Activated naive CD4-positive, alpha-beta T cell (primary cell): Measurements from ENCODE around the gene TMPRSS3.

Source experiments
- DNase-seq, 4 experiments: peaks; one replicate each; lab custom pipeline; 2025; lab: John Stamatoyannopoulos, UW

TMPRSS3 gene

DNA sequence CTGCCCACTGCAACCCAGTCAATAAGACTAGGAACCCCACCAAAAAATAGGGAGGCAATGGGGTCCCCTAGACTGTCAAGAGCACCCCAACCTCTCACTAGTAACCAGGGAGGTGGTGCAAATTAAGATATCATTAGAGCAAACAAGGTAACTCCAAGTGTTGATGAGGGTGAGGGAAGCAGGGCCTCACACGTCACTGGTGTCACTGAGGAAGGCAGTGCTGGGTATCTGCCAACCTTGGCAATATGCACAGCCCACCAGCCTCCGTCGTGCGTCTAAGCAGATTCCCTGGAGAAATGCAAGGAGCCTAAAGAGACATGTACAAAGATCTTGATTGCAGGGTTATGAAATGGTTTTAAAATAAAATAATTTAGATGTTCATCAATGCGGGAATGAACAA, 11.6 kb upstream of the TMPRSS3 start:
- DNase-seq: no peak

DNA sequence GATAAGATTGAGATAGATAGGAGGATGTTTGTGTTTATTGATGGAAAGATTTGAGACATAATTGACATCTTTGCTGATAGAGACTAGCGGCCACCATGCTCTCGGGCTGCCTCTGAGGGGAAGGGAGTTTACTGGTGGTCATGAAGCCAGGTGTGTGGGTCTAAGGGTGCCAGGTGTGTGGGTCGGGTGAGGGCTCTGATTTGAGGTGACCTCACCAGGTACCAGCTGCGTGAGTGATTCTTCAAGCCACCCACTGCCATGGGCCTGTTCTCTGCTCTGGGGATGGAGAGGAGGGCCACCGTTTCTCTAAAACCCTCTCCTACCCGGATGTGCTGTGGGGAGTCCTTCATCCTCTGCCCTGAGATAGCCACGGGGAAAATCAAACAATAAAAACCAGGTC, 11.0 kb upstream of the TMPRSS3 start:
- no peak for DNase-seq

DNA sequence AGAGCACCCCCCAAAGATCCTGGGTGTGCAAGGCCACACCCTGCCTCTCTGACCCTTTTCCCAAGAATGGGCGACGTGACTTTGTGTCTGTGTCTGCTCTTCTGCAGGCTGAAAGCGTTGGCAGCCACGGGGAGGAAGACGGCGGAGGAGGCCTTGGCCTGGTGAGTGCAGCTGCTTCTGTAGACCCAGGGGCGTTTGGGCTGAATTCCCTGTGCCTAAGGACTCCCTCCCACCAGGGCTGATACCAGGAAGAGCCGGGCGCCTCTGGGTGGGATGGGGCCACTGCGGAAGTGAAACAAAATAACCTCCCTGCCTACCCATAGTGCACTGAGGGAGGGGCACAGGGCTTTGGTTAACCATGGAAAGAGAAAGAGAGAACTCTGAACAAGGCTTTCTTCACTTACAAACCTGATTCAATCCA, 10.4 kb upstream of the TMPRSS3 start:
- no peak for DNase-seq

DNA sequence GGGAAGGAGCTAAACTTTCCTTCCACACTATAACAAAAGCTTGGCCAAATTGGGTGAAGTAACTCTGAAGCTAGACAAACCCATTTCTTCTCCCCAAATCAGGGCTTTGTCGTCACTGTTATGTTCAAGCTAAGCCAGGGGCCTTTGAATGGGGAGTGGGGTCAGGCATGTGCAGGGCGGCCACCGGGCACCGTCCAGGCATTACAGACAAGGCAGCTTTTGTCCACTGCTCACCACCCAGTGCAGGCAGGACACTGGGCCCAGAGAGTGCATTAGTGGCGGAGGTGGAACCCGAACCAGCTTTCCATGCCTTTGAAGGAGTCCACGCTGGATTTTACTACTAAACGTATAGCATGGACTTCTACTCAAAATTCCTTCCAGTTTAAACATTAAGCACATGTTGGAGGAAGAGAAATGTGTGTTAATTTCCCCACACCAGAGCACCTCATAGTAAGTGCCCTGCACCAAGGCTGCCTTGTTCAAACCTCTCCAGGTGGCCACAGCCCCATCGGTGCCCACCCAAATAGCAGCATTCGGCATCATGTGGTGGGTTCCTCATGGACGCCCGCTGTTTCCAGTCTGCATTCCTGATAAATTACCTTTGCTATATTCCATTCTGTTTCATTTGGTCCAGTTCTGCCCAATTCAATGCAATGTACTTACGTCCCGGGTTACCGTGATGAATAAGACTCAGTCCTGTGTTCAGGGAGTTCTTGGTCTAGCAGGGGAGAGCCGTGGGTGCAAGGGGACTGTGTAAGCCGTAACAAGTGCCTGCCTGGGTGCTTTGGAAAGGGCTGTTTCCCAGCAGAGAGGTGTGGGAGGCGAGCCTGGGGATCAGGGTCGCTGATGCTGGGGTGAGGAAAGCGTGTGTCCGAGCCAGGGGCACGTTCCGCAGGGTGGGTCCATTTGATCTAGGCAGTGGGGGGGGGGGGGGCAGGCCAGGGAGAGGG, 9.5 kb upstream of the TMPRSS3 start:
- DNase-seq: no peak

DNA sequence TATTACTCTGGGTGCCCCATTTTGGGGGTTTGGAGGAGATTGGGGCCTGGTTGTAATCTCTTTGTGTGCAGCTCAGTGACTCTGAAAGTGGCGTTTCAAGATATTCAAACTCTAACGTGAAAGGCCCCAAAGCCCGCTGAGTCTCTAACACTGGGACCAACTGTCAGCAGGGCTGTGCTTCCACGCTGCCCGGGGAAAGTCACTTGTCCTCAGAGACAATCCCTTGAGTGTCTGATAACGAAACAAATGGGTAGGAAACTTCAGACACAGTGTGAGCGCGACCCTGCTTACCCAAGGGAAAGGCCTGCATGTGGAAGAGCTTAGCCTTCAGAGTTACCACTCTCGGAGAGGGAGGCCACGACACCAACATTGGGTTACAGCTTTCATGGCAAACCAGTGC, 8.7 kb upstream of the TMPRSS3 start:
- DNase-seq: no peak

DNA sequence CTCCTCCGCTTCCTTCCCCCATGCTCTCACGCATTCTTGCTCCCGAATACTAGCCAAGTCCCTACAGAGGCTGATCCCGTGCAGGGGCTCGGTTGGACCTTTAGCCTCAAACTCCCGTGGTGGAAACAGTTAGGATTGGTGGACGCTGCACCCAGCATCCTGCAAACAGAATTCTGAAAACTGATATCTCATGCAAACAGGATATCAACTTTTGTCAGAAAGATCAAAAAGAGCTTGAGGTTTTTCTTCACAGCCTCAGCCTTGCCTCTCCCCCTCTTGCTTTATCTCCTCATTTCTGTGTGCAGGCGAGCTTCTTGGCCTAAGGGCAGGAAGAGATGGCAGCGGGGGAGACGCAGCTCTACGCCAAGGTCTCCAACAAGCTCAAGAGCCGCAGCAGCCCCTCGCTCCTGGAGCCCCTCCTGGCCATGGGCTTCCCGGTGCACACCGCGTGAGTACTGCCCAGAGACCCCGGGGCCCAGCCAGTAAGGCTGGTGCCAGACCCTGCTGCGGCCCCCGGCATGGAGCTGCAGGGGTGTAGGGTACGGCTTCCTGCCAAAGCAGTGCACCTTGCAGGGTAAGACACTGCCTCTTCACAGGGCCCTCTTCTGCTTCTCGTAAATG, 7.9 kb upstream of the TMPRSS3 start, which contains the start of gene UBASH3A:
TSS of gene UBASH3A (plus strand) at position 292 of the 621 bp plus-strand sequence. CDS start at position 336, 44 bp downstream.
- peak in 2 of 4 experiments; percentile 27 to 29 for DNase-seq

DNA sequence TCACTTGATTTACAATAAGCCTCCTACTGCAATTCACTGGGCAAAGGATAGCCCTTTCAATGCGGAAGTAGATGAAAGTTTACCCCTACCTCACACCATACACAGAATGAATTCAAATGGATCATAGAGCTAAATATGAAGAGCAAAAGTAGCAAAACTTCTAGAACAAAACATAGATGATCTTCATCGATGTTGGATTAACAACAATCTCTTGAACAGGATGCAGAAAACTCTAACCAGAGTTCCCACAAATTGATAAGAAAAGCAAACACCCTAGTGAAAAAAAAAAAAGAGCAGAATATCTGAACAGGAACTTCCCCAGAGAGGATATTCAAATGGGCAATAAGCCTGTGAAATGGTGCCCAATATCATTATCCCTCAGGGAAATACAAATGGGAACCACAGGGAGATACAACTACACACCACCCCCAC, 6.0 kb upstream of the TMPRSS3 start:
- no peak for DNase-seq

DNA sequence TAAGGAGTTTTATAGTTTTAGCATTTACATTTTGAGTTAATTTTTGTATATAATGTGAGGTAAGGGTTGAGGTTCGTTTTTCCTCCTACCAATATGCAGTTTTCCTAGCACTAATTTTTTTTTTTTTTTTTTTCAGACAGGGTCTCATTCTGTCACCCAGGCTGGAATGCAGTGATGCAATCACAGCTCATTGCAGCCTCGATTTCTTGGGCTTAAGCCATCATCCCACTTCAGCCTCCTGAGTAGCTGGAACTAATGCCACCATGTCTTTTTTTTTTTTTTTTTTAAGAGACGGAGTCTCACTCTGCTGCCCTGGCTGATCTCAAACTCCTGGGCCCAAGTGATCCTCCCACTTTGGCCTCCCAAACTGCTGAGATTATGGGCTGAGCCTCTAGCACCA, 5.3 kb upstream of the TMPRSS3 start:
- DNase-seq: no peak

DNA sequence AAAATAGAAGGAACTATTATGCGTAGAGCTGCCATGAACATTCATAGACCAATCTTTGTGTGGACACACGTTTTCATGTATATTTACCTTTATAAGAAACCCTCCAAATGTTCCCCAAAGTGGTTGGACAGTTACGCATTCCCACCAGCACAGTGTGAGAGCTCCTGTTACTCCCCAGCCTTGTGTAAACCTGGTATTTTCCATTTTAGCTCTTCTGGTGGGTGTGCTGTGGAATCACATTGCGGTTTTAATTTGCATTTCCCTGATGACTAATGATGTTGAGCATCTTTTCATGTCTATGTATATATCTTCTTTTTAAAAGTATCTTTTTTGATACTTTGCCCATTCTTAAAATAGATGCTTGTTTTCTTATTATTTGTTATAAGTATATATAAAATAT, 4.7 kb upstream of the TMPRSS3 start:
- DNase-seq: no peak

DNA sequence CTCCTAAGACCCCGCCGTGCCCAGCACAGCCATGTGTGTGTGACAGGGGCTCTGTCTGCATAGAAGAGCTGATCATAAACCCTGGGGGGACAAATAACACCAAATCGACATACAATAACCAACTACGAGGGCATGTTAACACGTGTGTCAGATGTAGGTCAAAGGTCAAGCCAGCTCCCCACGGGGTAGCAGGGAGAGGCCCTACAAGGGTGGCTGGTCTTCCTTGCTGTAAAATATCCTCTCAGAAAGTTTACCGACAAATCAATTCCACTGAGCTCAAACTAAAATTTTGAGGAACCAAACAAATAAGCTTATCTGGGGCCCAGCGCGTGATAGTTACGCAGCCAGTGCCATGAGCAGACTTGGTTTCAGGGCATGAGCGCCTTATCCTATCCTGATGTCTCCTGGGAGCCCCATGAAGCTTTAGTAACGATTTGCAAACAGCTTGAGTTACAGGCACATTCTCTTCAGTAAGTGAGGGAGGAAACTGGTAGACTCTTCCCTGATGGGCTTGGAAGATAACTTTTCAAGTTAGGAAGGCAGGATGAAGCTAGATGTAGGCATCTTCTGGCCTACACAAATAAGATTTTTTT, 2.7 kb upstream of the TMPRSS3 start:
- no peak for DNase-seq

DNA sequence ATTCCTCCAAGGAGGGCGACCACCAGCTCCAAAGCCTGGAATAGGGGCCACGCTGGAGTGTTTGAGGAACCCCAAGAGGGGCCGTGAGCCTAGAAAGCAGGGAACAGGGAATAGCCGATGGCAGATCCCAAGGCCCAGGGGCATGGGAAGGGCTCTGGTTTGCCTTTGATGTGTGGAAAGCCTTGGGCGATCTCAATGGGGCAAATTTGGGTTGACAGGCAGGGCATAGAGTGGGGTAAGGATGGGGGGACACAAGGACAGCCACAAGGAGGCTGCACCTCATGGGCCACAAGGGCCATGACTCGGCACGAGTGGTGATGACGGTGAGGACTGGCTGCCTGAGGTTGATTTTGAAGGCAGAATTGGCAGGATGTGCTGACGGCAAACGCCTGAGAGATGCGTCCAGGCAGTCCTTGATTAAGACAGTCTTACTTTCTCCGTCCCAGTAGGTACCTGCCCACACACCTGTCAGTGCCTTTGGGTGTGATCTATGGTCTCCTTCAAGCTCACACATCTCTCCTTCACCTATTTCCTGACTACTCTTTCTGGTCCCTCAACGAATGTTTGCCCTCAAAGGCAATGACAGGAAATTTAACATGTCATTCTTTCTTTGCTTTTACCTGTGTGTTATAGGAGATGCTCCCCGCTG, 2.0 kb upstream of the TMPRSS3 start:
- no peak for DNase-seq

DNA sequence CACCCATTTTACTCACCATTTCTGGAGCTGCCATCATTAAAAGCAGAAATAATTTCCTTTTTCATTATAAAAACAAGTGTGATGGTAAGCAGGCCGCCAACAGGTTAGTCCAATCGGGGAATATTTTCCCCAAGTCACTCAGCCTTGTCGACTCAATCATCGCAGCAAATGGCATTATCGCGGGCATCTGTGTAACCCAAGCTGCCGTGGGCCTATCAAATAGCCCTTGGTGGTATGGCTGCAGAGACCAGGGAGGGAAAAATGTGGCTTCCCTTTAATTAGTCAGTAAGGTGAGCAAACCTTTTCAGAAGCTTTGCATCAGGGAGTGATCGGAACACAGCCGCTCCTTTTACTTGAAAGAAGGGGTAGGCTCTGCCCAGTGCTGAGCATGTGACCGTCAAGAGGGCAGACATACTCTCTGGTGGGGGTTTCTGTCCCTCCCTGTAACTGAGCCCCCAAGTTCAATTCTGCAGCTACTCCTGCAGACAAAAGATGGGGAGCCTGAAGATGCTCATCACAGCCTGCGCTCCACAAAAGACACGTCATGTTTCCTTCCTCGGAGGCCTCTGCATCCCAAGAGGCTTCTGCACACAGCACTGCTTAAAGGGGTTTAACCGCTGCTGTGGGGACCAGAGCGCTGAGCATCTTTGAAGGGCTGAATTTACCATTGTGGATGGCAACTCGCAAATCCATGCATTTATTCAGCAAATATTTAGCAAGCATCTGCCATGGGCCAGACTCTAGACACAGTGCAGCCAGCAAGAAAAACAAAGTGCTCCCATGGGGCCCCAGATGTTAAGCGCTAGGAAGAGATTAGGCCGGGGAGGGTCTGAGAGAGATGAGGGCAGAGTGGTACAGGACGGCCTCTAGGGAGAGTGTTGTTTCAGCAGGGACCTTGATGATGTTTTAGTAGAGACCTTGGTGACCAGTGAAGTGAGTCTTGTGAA, 1.2 kb upstream of the TMPRSS3 start:
- DNase-seq: no peak

DNA sequence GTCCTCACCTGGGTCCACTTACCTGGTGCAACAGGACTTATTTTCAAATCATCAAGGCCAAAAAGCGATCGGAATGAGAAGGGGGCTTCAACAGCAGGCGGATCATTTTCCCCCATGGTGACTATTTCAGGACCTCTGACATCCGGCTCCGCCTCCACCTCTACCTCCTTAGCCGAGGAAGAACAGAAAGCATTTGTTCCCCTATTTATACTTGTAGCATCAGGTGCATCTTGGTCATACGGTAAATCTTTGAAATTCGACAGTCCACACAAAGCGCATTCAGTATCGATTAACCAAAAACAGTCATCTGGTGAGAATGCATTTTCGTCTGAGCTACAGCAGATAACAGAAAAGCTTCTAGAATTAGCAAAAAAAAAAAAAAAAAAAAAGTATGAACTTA, 550 bp downstream of the TMPRSS3 start:
- no peak for DNase-seq

DNA sequence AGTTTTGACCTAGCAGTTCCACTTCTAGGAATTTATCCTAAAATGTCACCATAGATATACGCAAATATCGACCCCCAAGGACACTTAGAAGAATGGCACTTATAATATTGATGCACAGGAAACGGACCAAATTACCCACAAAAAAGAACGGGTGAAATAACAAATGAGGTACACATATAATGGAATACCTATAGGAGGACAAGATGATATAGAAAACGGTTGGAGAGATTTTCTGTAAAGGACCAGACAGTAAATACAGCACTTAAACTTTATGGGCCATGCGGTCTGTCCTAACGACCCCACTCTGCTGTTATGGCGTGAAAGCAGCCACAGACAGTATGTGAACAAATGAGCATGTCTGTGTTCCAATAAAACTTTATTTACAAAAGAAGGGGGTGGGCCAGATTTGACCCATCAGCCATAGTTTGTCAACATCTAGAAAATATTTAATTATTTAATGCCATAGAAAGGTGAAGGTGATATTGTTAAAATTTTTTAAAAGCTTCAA, 2.4 kb downstream of the TMPRSS3 start:
- no peak for DNase-seq

DNA sequence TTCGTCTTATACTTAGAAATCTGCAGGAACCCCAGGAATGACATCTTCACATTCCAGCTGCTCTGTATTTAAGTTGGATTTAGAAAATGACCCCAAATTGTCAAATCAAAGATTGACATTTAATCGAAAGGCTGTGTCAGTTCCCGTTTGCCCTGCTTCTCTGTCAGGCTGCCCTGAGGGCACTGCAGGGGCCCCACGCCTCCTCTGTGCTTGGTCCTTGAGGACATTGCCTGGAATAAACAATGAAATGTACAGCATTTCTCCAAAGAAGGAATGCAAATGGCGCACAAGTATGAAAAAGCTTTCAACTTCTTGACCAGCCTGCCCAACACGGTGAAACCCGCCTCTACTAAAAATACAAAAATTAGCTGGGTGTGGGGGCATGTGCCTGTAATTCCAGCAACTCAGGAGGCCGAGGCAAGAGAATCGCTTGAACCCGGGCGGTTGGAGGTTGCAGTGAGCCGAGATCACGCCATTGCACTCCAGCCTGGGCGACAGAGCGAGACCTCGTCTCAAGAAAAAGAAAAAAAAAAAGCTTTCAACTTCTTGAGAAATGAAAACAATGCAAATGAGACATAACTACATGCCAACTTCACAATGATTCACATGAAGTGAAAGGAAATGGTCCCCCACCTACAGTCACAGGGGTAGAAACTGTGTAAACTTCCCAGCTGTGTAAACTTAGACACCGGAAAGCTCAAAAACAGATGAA, 3.0 kb downstream of the TMPRSS3 start:
- DNase-seq: no peak

DNA sequence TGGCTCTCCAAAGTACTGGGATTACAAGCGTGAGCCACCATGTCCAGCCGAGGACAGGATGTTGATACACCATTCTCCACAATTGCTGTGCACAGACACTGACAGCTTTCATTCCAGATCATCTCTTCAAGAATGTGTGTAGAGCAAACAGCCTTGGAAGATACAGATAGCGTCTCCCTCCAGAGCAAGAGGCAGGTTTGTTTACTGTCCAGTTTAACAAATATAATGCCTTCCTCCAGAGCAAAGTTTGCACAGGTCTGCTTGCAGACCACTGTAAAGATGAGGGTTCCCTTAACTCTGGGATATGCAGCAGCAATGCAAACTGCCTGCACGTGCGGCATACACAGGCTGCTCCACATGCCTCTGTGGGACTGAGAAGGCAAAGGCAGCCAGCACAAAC, 4.6 kb downstream of the TMPRSS3 start:
- DNase-seq: no peak

DNA sequence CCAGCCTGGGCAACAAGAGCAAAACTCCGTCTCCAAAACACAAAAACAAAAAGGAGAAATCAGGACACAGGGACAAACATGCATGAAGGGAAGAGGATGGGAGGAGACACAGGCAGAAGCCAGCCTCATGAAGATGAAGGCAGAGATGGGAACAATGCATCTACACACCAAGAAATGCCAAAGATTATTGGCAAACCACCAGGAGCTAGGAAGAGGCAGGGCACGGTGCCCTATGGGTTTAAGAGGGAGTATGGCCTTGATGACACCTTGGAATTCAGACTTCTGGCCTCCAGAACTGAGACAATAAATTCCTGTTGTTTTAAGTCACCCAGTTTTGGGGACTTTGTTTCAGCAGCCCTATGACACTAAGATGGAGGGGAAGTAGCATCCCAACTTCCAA, 5.2 kb downstream of the TMPRSS3 start:
- no peak for DNase-seq

DNA sequence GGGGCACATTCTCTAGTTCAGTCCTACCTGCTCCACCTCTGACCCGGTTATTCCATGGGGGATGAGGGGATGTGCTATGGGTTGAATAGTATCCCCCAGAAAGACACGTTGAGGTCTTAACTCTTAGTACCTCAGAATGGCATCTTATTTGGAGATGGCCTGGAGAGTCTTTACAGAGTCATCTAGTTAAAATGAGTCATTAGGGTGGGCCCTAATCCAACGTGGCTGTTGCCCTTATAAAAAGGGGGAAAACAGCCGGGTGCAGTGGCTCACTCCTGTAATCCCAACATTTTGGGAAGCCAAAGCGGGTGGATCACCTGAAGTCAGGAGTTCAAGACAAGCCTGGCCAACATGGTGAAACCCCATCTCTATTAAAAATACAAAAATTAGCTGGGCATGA, 5.7 kb downstream of the TMPRSS3 start:
- no peak for DNase-seq

DNA sequence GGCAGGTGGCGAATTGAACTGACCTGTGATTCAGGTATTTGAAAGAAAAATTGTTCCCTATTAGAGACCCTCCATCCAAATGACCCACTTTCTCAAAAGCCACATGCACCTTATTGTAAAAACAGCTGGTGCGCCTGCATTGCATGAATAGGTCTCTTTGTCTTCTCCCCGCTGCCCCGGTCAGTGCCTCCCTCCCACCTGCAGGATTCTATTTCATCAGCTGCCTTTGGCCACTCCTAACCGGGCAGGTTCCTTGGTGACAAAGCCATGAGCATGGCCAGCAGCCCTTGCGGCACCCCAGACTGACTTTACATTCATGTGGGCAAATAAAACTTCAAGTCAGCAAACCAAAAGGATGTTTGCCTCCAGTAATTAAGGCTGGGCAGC, 6.4 kb downstream of the TMPRSS3 start:
- DNase-seq: no peak

DNA sequence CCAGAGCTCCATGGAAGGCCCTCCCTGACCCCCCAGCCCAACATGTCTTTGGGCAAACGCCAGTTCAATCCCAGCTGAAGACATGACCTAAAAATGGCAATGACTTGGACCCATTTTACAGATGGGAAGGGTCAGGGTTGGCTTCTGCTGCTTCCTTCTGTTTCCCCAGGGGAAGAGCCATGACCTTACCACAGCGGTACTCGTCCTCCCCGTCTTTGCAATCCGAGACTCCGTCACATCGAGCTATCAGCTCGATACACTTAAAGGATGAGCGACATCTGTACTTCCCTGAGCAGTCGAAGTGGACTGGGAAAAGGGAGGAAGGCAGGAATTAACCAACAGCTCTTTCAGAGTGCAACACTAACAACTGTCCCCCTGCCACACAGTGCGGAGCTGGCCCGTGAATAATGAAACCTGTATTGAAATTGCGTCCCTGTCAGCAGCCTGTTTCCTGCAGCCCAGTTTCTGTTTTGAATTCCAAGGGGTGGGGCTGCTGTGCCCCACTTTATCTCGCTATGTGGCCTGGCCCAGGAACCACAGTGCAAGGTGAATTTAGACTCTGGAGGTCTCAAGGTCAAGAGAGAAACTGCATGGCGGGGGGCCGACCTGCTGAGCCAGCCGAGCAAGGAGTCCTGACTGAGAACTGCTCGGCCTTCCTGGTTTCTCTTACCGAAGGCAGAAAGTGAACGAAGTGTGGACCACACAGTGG, 7.0 kb downstream of the TMPRSS3 start:
- DNase-seq: no peak
